GM18507 (cell line): ENCODE data around the gene LYPLA2.
"Not testable (repeated sequence)": the region's sequence is repeated elsewhere in the genome, so short reads cannot be mapped to it uniquely, and the experiment has no call there.

ENCODE experiments used
- DNase-seq: peaks from one replicate; pipeline ENCODE4 v3.0.0; 2011; ENCODE audit warnings: low read depth; ENCODE audit not compliant: insufficient read length; ENCODE audit errors: extremely low spot score
- FAIRE-seq: peaks from 2 replicates; lab custom pipeline; 2011; peaks lifted over from hg19 to GRCh38; lab: Jason Lieb, UNC

LYPLA2 gene

DNA sequence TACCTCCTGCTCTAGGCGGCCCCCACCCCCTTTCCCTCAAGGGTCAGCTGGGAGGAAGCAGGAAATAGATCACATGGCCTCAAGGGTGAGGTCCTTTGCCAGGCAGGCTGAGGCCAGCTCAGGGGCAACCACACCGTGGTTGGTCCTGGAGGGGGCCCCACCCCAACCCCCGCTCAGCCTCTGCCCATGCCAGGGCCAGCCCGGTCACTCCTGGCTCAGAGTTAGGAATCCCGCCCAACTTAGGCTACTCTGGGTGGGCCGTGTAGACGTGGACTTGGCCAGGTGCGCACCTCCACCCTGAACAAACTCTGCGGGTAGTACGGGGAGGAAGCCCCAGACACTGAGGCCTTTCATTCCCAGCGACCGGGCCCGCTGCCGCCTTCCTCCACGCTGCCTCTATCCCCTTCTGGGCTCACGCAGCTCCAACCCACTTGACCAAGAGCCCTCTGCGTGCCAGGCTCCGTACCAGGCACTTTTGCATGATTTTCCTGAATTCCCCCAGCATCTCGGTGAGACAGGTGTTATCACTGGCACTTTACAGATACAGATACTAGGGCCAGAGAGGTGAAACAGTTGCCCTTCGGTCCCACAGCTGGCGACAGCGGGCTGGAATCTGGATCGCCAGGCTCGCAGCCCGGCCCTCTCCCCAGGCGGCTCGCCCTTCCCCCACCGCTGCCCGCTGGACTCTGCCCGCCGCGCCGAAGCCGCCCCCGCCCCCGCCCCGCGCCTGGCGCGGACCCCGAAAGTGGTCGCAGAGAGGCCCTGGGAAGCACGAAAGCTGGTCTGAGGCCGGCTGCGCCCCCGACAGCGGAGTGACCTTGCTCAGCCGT lies 8.8 kb downstream of the LYPLA2 start:
- DNase-seq (no peak), FAIRE-seq (peak; percentile 72)

DNA sequence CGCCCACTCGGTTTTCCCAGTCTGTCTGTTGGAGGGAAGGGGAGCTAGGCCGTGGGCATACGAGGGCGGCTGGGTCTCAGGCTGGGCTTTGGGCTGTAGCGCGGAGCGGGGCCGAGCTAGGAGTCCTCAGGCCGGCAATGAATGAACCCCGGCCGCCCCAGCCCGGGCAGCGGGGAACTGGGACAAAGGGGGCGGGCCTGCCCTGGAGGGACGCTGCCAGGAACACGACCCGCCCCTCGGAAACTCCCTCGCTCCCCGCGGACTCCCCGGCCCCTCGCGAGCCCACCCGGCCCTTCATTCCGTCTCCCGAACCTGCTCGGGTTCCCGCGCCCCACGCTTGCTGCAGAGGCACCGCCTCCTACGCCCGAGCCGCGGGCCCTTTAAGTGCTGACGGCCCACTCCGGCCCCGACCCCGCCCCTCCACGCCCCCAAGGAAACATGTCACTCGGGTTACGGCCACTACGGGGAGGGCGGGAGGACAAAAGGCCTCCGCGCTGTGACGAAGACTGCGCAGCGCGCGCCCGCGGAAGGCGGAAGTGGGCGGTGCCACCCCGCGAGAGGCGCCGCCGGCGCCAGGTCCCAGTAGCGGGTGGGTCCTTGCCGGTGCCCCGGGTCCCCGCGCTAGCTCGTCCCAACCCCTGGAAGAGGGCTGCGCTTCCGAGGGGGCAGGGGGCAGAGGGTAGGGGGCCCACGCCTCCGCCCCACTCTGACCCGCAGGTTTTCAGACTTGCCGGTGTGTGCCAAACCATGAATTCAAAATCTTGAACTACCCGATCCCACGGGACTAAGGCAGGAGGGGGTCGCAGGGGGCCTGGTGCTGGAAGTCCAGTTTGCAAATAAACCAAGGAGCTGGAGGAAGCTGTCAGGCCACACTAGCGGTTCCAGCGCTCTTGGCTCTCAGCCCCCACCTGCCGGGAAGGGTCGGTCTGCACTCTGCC lies 9.7 kb downstream of the LYPLA2 start, which contains the start of gene GALE:
GALE (minus strand) TSS at position 355 of the 938 bp plus-strand sequence. CDS start 1,747 bp downstream, outside the sequence.
- peak; percentile 96 for FAIRE-seq
- peak; percentile 99 for DNase-seq

DNA sequence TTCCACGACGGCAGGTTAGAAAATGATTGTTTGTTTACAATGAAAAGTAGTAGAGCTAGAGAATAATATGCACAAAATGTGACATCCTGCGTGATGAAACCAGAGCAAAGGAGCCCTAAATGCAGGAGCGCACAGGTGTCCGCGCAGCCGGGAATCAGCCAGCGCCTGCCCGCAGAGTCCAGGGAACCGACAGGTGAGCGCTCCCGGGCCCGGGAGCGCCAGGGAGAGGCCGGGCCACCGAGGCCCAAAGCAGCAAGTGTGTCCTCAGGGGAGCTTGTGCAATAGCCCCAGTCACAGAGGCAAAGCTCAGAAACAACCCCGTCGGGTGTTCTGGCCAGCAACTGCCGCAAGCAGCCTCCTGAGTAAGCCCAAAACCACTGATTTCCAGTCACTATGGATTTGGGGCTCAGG lies 10.4 kb downstream of the LYPLA2 start:
- DNase-seq (no peak), FAIRE-seq (no peak)

DNA sequence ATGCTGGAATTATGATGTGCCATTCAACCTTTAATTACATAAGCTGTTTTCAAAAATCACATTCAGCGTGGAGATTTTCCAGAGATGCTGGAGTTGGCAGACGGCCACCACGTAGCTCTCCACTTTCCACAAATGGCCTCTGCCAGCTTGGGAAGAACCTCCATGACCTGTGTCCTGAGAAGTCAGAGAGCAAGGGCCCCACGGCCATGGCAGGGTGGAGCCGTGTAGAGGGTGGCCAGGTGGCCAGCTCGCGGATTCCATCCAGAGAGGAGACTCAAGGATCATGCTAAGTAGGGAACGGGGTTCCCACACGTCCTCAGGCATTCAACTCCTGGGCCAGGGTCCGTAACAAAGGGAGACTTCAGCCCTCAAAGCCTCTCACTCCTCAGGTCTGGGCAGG lies 10.9 kb downstream of the LYPLA2 start:
- FAIRE-seq (no peak), DNase-seq (no peak)

DNA sequence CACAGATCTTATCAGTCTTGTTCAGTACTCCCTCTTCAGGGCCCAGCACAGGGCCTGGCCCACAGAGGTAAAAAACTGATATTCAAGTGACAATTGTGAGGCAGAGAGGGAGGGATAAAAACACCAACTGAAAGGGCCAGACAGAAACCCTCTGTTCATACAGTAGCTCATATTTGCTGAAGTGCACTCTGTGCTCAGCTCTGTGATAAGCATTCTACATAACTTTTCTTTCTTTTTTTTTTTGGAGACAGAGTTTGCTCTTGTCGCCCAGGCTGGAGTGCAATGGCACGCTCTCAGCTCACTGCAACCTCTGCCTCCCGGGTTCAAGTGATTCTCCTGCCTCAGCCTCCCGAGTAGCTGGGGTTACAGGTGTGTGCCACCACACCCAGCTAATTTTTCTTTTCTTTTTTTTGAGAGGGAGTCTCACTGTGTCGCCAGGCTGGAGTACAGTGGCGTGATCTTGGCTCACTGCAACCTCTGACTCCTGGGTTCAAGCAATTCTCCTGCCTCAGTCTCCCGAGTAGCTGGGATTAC lies 11.9 kb downstream of the LYPLA2 start:
- DNase-seq, FAIRE-seq: not testable (repeated sequence)

DNA sequence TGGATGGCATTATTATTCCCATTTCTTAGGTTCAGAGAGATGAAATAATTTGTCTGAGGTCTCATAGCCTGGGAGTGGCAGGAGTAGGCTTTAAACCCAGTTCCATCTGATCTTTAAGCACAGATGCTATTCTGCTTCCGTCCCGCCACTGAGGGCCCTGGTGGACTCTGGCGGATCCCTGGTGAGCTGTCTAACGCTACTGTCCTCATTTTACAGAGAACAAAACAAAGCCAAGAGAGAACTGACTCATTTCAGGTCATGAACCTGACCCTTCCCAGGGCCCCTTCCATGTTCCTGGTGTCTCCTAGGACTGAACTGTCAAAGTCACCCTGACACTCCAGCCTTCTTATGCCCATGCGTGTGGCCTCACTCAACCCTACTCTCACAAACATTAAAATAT lies 12.7 kb downstream of the LYPLA2 start:
- DNase-seq = no peak
- no peak for FAIRE-seq

DNA sequence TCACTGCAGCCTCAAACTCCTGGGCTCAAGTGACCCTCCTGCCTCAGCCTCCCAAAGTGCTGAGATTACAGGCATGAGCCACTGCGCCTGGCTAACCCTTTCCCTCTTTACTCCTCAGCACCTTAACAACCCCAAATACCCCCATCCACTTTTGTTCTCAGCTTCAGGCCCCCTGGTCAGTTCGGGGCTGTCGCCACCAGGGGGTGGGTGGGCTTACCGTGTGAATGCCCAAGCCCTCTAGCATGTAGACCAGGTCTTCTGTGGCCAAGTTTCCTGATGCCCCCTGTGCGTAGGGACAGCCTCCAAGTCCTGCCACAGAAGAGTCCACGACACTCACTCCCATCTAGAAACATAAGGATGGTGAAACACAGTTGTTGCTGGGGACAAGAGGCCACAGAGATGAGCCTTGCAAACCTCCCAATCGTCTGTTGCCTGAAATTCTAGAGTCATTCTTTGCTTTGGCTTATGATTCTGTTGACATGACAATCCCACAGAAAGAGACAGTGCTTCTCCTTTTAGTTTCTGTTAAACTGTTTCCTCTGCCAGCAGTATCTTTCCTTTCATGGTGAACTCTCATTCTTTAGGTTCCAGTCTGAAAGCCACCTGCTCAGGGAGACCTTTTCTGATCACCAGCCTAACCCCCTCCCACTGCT lies 13.4 kb downstream of the LYPLA2 start:
- no peak for DNase-seq
- FAIRE-seq = no peak

DNA sequence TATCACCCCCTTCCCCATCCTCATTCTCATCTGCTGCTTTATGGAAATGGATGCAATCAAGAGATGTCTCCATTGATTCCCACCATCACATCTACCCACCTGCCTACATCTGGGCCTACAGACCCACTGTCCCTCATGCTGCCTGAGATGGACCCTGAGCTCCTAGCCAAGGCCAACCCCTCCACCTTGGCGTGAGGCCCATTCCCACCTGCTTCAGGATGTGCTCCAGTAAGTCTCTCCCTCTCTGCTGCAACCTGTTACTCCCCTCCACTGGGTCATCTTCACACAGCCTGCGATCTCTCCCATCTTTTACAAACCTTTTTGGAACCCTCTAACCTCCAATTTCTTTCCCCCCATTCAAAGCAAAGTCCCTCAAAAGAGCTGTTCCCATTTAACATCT lies 14.1 kb downstream of the LYPLA2 start:
- DNase-seq (no peak), FAIRE-seq (no peak)

DNA sequence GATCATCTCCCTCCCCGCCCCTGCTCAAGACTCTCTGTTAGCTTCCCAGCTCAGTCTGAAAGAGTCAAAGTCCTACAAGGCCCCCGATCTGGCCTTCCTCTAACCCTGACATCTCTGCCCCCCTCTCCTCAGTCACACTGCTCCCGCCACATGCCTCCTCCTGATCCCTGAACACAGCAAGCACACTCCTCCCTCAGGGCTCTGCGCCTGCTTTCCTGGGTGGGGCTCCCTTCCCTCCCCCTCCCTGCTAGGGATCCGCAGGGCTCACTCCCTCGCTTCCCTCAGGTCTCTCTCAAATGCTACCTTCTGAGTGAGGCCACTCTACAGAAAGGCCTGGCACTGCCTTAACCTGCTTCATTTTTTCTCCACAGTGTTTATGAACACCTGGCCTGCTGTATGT lies 15.3 kb downstream of the LYPLA2 start:
- no peak for FAIRE-seq

DNA sequence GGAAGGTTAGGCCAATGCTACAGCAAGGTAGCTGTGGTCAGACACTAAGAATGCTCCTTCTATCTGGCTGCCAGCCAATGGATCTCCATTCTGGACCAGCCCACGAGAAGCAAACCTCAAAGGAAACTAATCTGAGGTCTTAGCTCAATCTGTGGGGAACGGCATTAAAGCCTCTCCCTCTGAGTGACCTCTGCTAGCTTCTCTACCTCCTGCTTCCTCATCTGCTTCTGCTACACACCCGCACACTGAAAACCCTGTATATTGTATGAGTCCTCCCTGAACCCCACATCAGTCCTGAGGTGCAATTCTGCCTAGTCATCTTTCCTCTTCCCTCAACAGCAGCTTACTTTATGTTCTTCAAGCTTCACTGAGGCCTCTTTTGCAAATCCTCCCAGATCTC lies 16.5 kb downstream of the LYPLA2 start:
- DNase-seq = no peak

More for the DNA sequence above, 15.3 kb downstream of the LYPLA2 start:
- DNase-seq = no peak

DNA sequence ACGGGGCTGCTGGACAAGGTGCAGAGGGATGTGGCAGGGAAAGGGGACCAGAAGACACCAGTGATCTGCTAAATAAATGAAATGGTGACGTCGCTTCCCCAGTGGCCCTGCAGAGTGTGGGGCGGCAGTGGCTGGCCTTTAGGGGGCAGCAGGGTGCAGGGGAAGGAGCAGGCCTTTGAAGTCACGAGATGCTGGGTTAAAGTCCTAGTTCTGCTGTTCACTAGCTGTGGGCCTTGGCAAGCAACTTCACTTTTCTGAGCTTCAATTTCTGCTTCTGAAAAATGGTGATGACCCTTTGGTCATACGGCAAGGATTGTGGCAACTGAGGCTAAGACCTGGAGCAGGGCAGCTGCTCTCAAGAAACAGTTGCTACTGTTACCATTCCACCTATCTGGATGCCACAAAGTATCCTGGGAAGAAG lies 18.8 kb downstream of the LYPLA2 start:
- DNase-seq (peak; percentile 69), FAIRE-seq (peak; percentile 84)

More for the DNA sequence above, 16.5 kb downstream of the LYPLA2 start:
- no peak for FAIRE-seq

DNA sequence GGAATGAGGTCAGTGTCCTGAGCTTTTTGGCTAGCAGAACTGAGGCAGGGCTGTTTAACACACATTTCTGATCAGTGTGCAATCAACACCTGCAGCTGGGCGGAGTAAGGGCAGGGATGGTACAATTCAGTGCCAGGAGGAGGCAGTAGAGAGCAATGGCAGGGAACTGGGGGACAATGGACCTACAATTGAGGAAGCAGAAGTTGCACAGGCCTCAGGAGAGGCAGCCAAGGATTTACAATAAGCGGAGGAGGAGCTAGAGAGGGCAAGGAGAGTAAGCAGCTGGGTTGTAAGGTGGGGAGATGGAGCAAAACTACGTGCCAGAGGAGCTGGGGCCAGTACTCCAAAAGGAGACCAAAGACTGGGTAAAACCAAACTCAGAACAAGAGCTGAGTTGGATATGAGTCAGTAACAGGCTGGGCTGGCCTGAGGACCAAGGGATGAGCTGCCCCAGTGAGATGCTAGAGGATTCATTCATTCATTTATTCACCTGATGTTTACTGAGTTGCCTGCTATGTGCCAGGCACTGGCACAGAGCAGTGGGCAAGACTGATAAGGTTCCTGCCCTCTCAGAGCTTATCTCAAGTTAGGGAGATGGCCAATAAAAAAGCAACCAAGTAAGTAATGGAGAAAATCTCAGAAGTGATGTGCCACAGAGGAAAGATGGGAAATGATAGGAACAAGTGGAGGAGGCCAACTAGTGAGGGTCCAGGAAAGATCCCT lies 20.0 kb downstream of the LYPLA2 start:
- DNase-seq = no peak
- FAIRE-seq = peak; percentile 84

DNA sequence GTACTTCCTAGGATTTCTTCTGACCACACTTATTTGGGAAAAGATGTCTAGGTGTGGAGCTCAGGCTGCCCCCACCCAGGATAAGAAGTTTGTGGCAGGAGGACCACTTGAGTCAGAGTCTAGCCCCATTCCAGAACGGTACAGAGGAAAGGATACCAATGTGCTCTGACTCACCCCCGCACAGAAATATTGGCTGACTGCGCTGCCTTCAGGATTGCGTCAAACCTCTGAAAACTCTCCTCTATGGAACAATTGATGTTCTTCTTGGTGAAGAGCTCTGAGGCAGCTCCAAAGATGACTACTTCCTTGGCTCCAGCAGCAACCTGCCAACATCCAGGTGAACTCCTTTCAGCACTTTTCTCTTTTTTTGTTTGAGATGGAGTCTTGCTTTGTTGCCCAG lies 23.1 kb downstream of the LYPLA2 start:
- FAIRE-seq (no peak), DNase-seq (no peak)

DNA sequence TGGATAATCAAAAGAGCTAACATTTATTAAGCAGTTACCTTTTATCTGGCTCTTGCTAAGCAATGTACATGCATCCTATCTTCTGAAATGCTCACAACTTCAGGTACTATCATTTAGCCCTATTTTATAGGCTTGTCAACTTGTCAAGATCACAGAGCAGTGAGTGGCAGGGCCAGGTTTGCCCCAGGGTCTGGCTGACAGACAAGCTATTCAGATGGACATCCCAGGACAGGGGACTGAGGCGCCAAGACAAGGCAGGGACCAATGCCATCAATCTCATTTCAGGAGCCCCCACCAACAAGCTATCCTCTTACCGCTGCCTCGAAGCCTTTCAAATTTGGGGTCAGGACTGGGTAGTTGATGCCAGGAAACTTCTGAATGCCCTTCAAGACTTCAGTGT lies 25.4 kb downstream of the LYPLA2 start:
- FAIRE-seq (no peak), DNase-seq (no peak)

DNA sequence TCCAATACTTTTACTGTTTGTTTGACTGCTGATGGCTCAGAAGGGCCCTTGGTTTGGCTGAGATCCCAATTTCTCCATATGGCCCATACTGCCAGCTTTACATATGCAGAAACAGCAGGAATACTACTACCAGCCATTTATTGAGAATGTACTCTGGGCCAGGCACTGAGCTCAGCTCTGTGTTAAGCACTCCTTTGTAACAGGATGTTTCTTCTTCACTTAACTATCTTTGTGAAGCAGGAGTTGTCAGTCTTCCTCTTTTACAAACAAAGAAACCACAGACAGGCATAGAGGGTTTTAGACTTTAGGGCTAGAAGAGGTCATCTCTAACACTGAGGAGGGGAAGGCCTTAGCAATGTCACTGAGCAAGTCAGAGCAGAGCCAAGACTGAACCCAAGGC lies 26.0 kb downstream of the LYPLA2 start:
- no peak for DNase-seq
- peak; percentile 67 for FAIRE-seq

DNA sequence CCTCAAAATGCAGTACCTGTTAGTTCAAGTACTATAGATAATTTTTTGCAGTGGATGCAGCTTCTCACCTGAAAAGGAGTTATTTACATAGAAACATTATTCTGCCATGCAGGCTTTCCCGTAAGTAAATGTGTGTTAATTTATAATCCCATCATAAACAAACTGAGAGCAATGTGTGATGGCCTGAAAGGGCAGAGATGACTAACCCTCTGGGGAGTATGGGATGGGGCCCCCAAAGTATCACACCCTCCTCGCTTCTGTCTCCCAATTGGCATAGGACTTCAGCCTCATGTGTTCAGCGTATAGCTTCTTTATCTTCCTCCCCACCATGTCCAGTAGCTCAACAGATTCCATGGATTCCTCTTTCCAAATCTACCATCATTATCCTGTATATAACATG lies 26.7 kb downstream of the LYPLA2 start:
- peak; percentile 78 for FAIRE-seq
- DNase-seq = peak; percentile 42

DNA sequence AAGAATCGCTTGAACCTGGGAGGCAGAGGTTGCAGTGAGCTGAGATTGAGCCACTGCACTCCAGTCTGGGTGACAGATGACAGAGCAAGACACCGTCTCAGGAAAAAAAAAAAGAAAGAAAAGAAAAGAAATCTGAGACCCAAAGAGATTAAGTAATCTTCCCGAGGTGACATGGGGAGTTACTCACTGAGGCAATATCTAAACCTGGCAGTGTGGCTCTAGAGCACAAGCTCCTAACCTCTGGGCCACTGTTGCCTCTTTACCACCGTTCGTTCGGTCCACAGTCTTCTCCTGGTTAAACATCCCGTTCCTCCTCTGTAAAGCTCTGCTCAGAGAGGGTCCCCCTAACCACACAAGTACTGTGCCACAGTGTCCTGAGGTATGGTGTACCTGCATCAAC lies 32.8 kb downstream of the LYPLA2 start:
- DNase-seq = no peak
- no peak for FAIRE-seq

DNA sequence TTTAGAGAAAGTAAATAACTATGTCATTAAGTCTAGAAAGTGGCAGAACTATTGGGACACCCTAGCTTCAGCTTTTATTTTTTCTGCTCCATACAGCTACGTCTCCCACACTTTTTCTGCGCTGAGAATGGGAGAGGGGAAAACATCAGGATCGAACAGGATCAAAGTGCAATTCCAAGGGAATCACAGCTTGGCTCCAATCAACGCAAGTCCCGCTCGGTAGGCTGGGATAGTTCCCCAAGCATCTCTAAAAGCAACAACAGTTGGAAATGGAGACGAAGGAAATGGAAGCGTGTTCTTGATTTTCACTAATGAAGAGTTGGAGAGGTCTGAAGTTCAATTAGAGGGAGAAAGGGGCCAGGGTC lies 33.7 kb downstream of the LYPLA2 start:
- FAIRE-seq (no peak), DNase-seq (no peak)
